GM19468 (cell line): ENCODE results near the gene C3orf20.

Experiments
- ATAC-seq: cut with Tn5 transposase; IDR thresholded peaks from one replicate; pipeline ENCODE4 v1.9.1; 2021; ENCODE audit warnings: mild to moderate bottlenecking, moderate library complexity, moderate number of reproducible peaks; ENCODE audit not compliant: unreplicated experiment; ENCODE audit errors: extremely low read depth

C3orf20 gene

DNA sequence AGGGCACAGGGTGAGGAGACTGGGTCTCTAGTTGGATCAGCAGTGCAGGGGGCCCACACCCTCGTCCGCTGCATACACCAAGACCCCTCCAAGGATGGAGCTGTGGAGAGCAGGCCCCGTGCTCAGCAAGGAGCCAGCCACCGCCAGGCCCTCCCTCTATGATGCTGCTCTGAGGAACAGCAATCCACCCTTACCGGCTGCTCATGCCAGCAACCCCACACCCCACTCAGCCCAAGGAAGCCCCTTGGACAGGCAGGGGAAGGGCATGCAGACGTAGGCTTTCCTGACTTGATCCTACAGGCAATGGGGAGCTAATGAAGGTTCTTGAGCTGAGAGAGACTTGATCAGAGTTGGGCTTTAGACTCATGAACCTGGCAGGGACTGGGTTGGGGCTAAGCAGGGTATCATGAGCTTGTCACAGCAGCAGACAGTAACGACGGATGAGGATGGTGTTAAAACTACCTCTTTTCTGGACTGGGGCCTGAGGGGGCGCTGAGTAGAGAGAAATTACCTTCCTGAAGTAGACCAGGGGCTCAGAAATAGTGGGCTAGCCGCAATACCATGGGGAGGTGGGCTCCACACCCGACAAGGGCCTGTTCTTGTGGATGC, 93.3 kb downstream of the C3orf20 start:
- ATAC-seq, result no peak

GRCh38 chr3:14768881-14769280, 93.9 kb downstream of the C3orf20 start:
- ATAC-seq, result no peak

GRCh38 chr3:14769544-14770325, 94.8 kb downstream of the C3orf20 start:
- ATAC-seq, result no peak

DNA sequence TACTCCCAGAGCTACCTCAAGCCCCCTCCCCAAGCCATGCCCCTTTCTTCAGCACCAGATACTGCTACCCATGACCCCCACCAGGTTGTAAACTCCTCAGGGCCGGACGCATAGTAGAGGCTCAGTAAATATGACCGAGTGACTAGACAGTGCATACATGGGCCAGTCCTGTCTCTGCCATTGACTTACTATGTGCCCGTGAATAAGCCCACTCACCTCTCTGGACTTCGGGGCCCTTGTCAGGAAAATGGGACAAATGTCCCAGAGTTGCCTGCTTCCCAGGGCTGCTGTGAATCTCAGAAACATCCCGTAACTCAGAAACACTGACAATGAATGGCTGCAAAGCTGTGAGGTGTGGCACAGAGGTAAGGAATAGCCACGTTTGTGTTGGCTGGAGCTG, 95.7 kb downstream of the C3orf20 start:
- no peak for ATAC-seq

DNA sequence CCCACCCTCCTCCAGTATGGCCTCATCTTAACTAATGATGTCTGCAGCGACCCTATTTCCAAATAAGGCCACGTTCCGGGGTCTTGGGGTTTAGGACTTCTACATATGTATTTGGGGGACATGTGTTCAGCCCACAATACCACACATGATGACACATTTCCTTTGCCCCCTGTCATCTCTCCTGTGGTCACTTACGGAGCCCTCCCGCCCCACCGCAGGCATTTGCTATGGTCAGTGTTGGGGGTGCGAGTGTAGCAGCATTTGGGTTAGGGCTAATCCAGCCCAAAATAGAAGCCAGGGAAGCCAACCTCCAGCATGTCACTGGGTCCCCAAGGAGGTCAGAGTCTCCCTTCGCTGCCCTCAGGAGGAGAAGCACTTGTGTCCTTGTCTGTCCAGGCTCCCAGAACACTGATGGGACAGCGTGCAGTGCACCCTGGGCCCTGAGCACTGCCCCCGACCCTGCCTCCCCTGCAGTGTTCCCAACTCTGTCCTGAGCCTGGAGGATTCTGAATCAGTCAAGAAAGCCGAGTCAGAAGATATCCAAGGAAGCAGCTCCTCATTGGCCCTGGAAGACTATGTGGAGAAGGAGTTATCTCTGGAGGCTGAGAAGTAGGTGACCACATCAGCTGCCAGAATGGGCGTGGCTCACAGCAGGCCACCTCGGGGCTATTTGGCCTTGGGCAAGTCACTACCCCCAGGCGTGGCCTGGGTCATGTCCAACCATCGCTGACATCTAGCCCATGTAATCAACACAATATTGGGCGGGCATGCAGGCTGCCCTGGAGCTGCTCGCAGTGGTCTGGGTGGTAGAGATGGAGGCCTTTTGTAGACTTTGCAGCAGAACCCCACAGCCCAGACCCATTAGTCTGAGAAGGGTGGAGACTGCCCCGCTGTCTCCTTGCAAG, 96.9 kb downstream of the C3orf20 start:
- no peak for ATAC-seq

GRCh38 chr3:14772533-14773138, 97.7 kb downstream of the C3orf20 start:
- ATAC-seq, result no peak

- no peak for ATAC-seq
These were observed 98.3 kb downstream of the C3orf20 start for GRCh38 chr3:14773281-14773680.

- ATAC-seq, result no peak
These were observed 98.8 kb downstream of the C3orf20 start for GRCh38 chr3:14773691-14774128.

- ATAC-seq, result no peak
These were observed 99.5 kb downstream of the C3orf20 start for GRCh38 chr3:14774431-14774830.

- ATAC-seq, result no peak
These were observed 100.1 kb downstream of the C3orf20 start for GRCh38 chr3:14775011-14775410.

- ATAC-seq, result no peak
These were observed 100.6 kb downstream of the C3orf20 start for GRCh38 chr3:14775563-14775962.

GRCh38 chr3:14779069-14779685, 104.2 kb downstream of the C3orf20 start:
- ATAC-seq, result no peak

DNA sequence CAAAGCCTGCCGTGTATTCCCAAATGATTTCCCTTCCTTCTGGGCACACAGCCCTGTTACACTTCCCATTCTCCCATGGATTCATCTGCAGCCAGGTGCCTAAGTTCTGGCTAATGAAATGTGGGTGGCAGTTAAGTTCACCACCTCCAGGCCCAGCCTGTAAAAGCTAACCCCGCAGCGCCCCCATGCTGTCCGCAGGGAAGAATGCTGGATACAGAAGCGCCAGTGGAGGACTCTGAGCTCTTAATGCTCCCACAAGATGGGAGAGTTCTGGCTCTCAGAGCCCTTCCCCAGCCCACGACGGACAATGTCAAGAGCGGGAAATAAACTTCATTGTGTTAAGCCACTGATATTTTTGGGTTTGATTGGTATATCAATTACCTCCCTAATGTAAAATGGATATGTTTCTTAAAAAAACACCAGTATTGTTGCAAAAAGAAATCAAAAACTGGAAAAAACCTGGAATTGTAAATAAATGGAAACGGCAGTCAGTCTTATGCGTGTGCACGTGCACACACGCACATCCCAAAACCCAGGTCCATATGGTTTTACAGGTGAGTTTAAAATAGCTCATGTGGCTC, 106.1 kb downstream of the C3orf20 start:
- peak; percentile 32 for ATAC-seq

DNA sequence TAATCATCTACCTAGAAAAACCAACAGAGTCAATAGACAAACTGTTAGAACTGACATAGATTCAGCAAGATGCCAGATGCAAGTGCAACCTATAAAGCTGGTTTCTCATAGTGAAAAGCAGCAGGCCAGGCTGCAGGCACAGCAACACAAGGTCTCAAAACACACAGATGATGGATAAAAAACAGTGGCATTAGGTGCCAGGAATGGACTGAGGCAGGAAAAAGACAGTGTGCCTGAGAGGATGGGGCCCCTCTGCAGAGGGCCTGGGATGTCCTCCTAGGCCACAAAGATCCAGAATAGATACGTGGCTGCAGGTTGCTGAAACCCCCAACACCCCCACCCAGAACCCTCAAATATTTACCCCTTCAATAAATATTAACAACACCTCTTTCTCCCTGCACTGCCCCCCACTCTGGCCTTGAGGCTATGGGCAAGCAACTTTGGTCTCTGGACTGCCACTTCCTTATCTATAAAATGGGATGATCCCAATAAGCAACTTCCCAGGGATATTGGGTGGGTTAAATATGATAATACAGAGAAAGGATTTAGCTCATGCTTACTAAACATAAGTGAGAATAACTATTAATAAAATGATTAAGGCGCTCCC, 108.6 kb downstream of the C3orf20 start:
- ATAC-seq, result no peak

- no peak for ATAC-seq
These were observed 109.2 kb downstream of the C3orf20 start for GRCh38 chr3:14784087-14784681.

DNA sequence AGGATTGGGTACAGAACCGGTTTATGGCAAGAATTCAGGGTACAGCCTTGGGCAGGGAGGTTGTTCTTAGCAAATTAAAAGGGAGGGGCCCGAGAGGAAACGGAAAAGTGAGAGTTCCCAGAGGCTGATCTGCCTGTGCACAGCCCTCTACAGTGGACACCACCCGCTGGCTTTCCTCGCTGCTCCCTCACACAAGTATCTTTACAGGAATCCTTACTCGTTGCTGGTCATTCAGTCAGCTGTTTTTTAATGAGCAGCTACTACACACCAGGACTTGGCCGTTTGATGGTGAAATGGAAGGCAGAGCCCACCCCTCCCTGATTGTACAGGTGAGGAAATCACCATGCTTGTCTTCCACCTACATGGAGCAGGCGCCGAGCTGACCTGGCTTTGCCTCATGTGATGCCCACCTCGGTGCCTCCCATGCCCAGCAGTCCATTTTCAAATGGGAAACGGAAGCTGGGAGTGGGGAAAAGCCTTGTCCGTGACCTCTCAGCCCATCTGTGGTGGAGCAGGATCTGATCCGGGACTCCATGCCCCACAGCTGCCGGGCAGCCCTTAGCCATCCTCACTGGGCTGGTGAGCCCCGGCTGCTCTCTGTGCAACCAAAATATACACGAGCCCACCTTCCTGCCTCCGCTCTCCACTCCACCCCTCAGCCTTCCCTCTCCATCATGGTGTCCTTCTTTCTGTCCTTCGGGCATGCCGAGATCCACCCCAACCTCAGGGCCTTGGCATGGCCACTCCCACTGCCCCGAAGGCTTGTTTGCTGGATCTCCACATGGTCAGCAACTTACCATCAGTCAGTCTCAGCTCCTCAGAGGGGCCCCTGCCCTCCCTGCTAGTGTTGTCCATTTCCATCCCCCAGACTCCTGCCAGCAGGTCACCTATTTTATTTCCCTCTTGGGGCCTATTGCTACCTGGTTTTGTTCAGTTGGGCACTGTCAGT, 110.5 kb downstream of the C3orf20 start:
- ATAC-seq, result no peak

DNA sequence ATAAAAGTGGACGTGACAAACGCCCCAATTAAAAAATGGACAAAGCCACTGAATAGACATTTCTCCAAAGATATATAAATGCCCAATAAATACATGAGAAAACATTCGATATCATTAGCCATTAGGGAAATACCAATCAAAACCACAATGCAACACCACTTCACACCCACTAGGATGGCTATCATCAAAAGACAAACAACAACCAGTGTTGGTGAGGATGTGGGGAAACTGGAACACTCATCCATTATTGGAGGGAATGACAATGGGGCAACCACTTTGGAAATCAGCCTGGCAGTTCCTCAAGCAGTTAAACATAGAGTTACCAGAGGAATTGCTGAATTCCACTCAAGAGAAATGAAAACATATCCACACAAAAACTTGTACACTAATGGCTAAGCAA, 111.4 kb downstream of the C3orf20 start:
- ATAC-seq, result no peak

DNA sequence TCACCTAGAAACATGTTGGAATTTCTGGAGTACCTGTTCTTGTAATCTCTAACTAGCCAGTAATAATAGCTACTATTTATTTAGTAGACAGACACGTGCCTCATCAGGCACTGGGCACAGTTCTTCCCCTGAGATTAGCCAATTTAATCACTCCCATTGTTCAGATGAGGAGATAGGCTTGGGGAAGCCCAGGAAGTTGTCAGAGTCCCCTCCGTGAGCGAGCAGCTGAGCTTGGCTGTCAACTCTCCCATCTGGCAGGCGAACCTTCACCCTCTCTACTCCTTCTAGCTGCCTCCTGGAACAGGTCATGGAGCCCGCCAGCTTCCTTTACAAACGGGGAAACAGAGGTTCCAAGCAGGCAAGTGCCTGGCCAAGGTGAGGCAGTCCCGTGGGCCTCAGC, 112.7 kb downstream of the C3orf20 start:
- no peak for ATAC-seq
